HepG2 (cell line): Measurements from ENCODE around the gene ASAP2.

Experiments
- EP300 ChIP-seq, 3 experiments: sonication (generic) in 1 of 3; formaldehyde crosslinking in 1 of 3; IDR thresholded peaks; 2 replicates each; pipeline versions ENCODE4 v1.5.1 to v1.6.1; 2011 to 2020; ENCODE audit warnings: low read depth in 2 of 3, low read length in 2 of 3, borderline replicate concordance in 1 of 3, improper control_type of control experiment in 1 of 3, mild to moderate bottlenecking in 1 of 3, missing genetic modification reagents in 1 of 3, moderate library complexity in 1 of 3
- FOXM1 ChIP-seq: sonication (generic); formaldehyde crosslinking; IDR thresholded peaks from 2 replicates; pipeline ENCODE4 v1.5.0; 2020; ENCODE audit warnings: missing genetic modification reagents
- HMG20B ChIP-seq: conservative IDR thresholded peaks from 2 replicates; pipeline ENCODE4 v1.6.1; 2016; ENCODE audit warnings: missing genetic modification reagents, missing compliant biosample characterization
- MYNN ChIP-seq: sonication (generic); formaldehyde crosslinking; IDR thresholded peaks from 2 replicates; pipeline ENCODE4 v1.4.0; 2020; ENCODE audit warnings: mild to moderate bottlenecking, low read depth, missing genetic modification reagents
- NCOR1 ChIP-seq: fragments of 200-600 bp; sonication (generic); IDR thresholded peaks from 2 replicates; pipeline ENCODE4 v1.7.0; 2017; ENCODE audit warnings: antibody characterized with exemption, low read length, borderline replicate concordance
- RAD21 ChIP-seq: fragments of 450-650 bp; formaldehyde crosslinking; IDR thresholded peaks from 2 replicates; pipeline ENCODE4 v1.5.0; 2020; ENCODE audit warnings: mild to moderate bottlenecking
- SP1 ChIP-seq, 2 experiments: fragments of 450-650 bp in 1 of 2; sonication (generic) in 1 of 2; formaldehyde crosslinking in 1 of 2; IDR thresholded peaks; 2 replicates each; pipeline versions ENCODE4 v1.4.0 to v1.6.1; 2016 to 2020; ENCODE audit warnings: missing genetic modification reagents in 1 of 2
- ZC3H4 ChIP-seq: sonication (generic); formaldehyde crosslinking; IDR thresholded peaks from 2 replicates; pipeline ENCODE4 v1.4.0; 2020; ENCODE audit warnings: missing genetic modification reagents, borderline replicate concordance
- TF ChIP-seq, protein P1 (sequence below): sonication (generic); formaldehyde crosslinking; IDR thresholded peaks from 2 replicates; pipeline ENCODE4 v1.4.0; 2020; ENCODE audit warnings: mild to moderate bottlenecking, low read depth, missing genetic modification reagents
- TF ChIP-seq, protein P2 (sequence below): sonication (generic); formaldehyde crosslinking; IDR thresholded peaks from 2 replicates; pipeline ENCODE4 v1.4.0; 2020; ENCODE audit warnings: missing genetic modification reagents

DNA sequence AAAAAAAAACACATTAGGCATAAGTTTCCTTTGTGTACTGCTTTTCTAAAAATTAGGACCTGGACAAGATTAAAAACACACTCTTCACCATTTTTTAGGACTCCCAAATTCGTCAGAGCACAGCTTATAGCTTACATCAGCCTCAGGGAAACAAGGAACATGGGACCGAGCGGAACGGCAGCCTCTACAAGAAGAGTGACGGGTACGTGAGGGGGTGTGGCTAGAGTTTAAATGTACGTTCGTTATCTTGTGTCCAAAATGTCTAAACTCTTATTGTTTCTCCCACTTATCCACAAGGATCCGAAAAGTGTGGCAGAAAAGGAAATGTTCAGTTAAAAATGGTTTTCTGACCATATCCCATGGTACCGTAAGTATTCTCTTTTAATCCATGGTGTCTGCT, 137.8 kb downstream of the ASAP2 start:
- TF ChIP-seq RAD21 (no peak), SP1 (IDR thresholded peaks at IDR 0.05) (no peak), SP1 (CRISPR knock-in tag; IDR thresholded peaks at IDR 0.05) (no peak), HMG20B (CRISPR knock-in tag) (no peak), EP300 (IDR thresholded peaks at IDR 0.05; ENCODE audit: low read depth in 2 of 2, low read length in 2 of 2) (no peak), EP300 (CRISPR knock-in tag; IDR thresholded peaks at IDR 0.05; ENCODE audit: borderline replicate concordance) (no peak), MYNN (CRISPR knock-in tag) (no peak), FOXM1 (CRISPR knock-in tag) (no peak), NCOR1 (no peak), ZC3H4 (CRISPR knock-in tag) (no peak)
- TF ChIP-seq, protein P1, sequence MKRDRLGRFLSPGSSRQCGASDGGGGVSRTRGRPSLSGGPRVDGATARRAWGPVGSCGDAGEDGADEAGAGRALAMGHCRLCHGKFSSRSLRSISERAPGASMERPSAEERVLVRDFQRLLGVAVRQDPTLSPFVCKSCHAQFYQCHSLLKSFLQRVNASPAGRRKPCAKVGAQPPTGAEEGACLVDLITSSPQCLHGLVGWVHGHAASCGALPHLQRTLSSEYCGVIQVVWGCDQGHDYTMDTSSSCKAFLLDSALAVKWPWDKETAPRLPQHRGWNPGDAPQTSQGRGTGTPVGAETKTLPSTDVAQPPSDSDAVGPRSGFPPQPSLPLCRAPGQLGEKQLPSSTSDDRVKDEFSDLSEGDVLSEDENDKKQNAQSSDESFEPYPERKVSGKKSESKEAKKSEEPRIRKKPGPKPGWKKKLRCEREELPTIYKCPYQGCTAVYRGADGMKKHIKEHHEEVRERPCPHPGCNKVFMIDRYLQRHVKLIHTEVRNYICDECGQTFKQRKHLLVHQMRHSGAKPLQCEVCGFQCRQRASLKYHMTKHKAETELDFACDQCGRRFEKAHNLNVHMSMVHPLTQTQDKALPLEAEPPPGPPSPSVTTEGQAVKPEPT (CRISPR knock-in tag): no peak
- TF ChIP-seq, protein P2, sequence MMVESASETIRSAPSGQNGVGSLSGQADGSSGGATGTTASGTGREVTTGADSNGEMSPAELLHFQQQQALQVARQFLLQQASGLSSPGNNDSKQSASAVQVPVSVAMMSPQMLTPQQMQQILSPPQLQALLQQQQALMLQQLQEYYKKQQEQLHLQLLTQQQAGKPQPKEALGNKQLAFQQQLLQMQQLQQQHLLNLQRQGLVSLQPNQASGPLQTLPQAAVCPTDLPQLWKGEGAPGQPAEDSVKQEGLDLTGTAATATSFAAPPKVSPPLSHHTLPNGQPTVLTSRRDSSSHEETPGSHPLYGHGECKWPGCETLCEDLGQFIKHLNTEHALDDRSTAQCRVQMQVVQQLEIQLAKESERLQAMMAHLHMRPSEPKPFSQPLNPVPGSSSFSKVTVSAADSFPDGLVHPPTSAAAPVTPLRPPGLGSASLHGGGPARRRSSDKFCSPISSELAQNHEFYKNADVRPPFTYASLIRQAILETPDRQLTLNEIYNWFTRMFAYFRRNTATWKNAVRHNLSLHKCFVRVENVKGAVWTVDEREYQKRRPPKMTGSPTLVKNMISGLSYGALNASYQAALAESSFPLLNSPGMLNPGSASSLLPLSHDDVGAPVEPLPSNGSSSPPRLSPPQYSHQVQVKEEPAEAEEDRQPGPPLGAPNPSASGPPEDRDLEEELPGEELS (CRISPR knock-in tag): no peak
